Ureter (tissue), 1 donor: ENCODE results near the gene NAA25. TPM values are rescaled to one million over a fixed set of nuclear protein-coding genes. Genes with fewer than 3 reads are reported as not detected.

Experiments used
- DNase-seq: peaks from one replicate; pipeline ENCODE4 v3.0.0-alpha.2; 2020; ENCODE audit warnings: low spot score
- total RNA-seq: library from RNA; stranded (reverse); gene quantifications from one replicate; pipeline ENCODE4 v1.2.4, GENCODE V29; 2023
- donor health status: DM: yes; HTN: yes; CAD: no.

NAA25 gene
- total RNA-seq, result 60.0 TPM

- peak; percentile 92 for DNase-seq
Measured at GRCh38 chr12:112108202-112109079, at the start of gene NAA25. Gene NAA25, minus strand, starts transcription at chr12:112108783. Its CDS starts 10 bp downstream, at chr12:112108773.

DNA sequence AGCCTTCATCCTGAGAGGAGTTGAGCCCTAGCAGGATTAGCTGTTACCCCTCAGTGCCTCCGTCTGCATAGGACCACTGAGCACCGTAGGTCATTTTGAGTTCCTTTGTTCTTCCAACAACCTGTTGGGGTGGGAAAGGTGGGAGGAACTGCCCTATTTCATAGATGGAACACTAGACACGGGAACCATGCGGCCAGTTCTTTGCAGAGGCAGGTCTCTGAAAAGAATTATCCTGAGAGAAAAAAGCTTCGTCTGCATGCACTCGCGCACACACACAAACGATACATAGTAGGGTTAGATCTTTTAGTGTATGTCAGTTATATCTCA is 45.3 kb upstream of the NAA25 start:
- no peak for DNase-seq

DNA sequence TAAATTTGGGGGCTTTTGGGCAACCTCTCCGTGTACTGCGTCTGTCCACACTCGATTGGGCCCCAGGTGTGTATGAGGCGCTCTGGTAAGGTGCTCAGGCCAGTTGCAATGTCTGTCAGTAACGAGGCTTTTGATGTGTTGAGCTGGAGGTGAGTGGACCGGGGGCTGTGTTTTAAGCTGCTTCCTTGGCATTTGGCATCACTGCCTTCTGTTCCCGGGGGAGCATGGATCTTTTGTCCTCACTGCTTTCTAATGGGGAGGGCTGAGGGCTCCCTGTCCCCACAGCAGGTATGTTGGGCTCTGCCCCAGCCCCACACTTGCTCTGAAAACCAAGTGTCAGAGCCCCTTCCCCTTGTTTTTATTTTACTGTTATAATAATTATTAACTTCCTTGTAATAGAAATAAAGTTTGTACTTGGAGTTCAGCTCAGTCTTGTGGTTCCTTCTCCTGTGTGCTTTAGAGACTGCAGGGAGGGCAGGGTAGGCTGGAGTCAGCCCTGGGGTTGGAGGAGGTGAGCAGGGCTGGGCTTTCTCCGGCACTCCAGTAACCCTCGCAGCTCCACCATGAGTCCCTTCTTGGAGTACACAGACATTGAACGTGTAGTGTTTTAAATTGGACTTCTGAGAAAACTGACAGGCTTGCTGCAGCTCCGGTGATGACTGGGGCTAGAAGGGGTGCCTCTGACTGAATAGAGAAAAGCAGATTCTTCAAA is 44.8 kb upstream of the NAA25 start:
- DNase-seq, result peak; percentile 25

GRCh38 chr12:112151766-112152541 is 43.4 kb upstream of the NAA25 start:
- peak; percentile 32 for DNase-seq

GRCh38 chr12:112149596-112149995 is 41.0 kb upstream of the NAA25 start:
- DNase-seq, result peak; percentile 76

DNA sequence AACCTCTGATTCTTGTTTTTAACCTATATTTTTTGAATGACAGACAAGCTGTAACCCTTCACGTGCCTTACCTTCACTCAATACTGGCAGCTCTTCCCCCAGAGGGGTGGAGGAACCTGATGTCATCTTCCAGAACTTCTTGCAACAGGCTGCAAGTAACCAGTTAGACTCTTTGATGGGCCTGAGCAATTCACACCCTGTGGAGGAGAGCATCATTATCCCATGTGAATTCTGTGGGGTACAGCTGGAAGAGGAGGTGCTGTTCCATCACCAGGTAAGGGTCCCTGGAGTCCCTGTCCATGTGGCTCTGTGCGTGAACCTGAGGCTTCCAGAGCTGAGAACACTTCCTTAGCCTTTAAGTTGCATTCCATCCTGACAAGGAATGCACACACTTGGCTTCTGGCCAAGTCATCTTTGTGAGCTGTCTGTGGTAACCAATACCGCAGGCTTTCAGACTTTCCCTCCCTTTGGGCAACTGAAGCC is 39.5 kb upstream of the NAA25 start:
- peak; percentile 22 for DNase-seq

- DNase-seq, result peak; percentile 9
Measured at GRCh38 chr12:112146123-112146522, 37.5 kb upstream of the NAA25 start.

DNA sequence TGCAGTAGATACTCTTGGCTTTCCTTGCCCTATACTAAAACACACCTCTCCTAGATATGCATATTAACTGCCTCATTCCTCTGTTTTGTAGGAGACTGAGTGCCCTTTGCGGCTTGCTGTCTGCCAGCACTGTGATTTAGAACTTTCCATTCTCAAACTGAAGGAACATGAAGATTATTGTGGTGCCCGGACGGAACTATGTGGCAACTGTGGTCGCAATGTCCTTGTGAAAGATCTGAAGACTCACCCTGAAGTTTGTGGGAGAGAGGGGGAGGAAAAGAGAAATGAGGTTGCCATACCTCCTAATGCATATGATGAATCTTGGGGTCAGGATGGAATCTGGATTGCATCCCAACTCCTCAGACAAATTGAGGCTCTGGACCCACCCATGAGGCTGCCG is 32.1 kb upstream of the NAA25 start:
- DNase-seq, result peak; percentile 20

- no peak for DNase-seq
Measured at GRCh38 chr12:112134731-112135130, 26.1 kb upstream of the NAA25 start.

GRCh38 chr12:112133418-112133817 is 24.8 kb upstream of the NAA25 start:
- no peak for DNase-seq

GRCh38 chr12:112131686-112132085 is 23.1 kb upstream of the NAA25 start:
- DNase-seq, result no peak

DNA sequence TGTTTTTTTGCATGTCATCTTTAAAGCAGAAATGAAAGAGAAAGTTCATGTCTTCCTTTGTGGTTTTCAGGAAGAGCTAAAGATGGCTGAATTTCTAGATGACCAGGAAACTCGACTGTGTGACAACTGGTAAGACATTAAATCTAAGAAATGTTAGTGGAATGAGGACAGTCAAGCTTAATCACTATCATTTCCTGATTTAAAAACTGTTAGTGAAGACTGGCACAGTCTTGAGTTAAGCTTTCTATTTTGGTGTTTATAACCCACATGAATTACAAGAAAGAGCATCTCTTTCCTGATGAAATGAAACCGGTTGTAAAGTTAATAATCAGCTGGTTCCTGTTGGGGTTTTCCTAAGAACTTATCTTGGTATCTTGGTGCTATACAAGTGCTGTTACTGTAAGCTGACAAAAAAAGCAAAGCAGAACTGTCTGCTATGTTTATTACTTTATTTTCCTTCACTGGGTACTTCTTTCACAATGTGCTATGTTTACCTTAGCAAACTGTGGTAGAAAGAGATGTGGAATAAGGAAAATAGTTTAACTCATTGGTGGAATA is 21.9 kb upstream of the NAA25 start:
- DNase-seq, result no peak

- DNase-seq, result no peak
Measured at GRCh38 chr12:112126911-112127310, 18.3 kb upstream of the NAA25 start.

DNA sequence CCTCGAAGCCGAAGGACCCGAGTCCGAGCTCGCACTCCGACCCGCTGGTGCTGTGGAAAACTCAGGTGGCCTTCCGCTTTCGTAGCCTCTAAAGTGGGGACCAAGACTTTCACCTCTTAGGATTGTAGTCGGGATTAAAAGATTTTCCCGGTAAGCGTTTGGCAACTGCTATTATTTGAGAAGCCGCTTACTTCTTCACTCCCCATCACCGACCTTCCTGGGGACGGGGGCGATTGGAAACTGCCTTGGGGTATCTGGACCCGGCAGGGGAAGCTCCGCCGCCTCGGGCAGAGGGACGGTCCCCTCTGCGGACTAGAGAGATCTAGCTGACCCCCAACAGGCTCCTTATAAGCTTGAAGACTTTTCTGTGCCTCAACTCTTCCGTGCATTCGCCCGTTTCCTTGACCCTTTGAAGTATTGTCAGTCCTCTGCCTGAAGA is 17.4 kb upstream of the NAA25 start:
- peak; percentile 40 for DNase-seq

- DNase-seq, result peak; percentile 97
Measured at GRCh38 chr12:112125250-112125999, 16.8 kb upstream of the NAA25 start, which contains the start of gene TRAFD1. Gene TRAFD1, plus strand, starts transcription at chr12:112125560. Its CDS starts 4,963 bp downstream, at chr12:112130523.

- DNase-seq, result no peak
Measured at GRCh38 chr12:112124918-112125249, 16.3 kb upstream of the NAA25 start.

DNA sequence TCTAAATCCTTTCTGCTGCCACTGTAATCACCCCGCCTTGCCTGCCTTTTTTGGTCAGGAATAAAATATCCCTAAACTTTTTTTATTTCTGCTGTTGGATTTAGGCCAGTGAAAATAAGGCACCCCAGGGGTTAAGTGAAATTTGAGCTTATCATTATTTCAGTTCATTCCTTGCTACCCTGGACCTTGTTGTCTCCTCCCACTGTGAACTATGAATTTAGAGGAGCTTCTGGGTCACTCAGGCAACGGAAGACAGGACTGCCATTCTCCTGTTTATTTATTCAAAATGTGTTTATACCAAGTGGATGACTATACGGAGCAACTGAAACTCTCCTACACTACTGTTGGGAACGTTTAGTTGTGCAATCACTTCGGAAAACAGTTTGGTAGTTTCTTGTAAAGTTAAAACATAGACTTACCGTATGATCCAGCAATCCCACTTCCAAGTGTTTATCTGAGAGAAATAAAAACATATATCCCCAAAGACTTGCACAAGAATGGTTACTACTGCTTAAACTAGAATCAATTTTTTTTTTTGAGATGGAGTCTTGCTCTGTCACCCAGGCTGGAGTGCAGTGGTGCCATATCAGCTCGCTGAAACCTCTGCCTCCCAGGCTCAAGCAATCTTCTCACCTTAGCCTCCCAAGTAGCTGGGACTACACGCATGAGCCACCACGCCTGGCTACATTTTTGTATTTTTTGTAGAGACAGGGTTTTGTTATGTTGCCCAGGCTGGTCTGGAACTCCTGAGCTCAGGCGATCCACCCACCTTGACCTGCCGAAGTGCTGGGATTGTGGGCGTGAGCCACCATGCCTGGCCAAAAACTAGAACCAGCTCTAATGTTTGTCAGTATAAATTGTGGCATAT is 14.5 kb upstream of the NAA25 start:
- DNase-seq, result no peak

GRCh38 chr12:112121780-112122565 is 13.4 kb upstream of the NAA25 start:
- peak; percentile 69 for DNase-seq

GRCh38 chr12:112117685-112118084 is 9.1 kb upstream of the NAA25 start:
- DNase-seq, result peak; percentile 27
